Glomerular endothelial cell (primary cell): ENCODE measurements around the gene HEXD. TPM values are rescaled to one million over a fixed set of nuclear protein-coding genes. Genes with fewer than 3 reads are reported as not detected.
A peak's percentile ranks its signal among the peaks of the same experiment; 100 is the strongest.
"Not testable (repeated sequence)": the region's sequence is repeated elsewhere in the genome, so short reads cannot be mapped to it uniquely, and the experiment has no call there.

Experiments used
- DNase-seq: peaks from one replicate; pipeline ENCODE4 v3.0.0-alpha.2; 2011; ENCODE audit warnings: low read depth, low spot score; ENCODE audit errors: extremely low read depth
- total RNA-seq: library from RNA; depleted of rRNA; stranded (reverse); fragments of >200 nt; gene quantifications from 2 replicates; pipeline ENCODE4 v1.2.3, GENCODE V29; 2015

HEXD gene
- total RNA-seq, 1 donor from 2014 or later: 31.1 TPM

DNA sequence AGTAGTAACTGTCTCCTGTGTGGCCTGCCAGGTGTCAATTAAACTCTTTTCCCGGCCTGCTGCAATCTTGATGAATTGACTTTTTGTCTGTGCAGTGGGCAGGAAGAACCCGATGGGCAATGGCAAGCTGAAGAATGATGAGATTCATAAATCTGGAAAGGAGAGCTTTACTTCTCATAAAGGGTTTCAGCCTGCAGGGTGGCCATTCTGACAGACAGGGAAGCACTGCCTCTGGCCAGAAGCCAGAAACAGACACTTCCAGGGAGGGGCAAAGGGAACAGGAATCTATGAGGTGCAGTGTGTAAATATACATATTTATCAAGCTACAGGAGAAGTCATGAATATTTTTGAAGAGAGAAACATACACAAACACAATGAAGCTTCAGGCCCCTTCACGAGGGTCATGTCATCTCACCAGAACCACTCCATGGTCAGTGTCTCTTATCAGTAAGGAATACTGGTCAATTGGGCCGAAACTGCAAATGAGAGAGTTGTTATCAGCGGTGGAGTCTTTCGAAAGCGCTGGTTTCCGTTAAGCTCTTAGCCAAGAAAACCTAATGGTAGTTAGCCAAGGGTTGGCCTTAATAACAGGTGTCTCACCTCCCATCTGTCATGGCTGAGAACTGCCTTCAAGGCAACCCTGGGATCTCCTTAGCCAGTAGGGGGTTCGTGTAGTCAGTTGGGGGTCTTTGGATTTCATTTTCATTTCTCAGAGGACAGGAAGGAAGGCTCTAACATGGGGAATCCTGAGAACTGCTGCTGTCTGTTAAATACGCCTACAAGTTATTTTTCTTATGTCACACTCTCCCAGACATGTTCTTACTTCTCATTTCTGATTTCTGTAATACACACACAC is 39.2 kb downstream of the HEXD start:
- DNase-seq: no peak

DNA sequence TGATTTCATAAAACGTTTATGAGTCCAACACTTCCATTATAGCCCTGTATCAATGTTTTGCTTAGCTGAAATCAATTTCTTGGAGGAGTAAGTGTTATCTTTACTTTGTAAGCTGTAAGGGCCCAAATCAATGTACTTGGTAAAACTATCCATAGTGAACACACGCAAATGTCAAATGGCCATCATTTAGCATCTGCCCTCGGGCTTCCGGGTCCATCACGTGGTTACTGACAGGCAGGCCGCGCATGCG is 39.7 kb downstream of the HEXD start:
- DNase-seq: peak; percentile 67

GRCh38 chr17:82458179-82458884 is 40.2 kb downstream of the HEXD start, which contains the start of gene NARF:
NARF (plus strand) TSS chr17:82458741; CDS start chr17:82458804, 63 bp downstream.
- peak; percentile 64 for DNase-seq

GRCh38 chr17:82458885-82459424 is 40.8 kb downstream of the HEXD start:
- DNase-seq: no peak

GRCh38 chr17:82459936-82460335 is 41.8 kb downstream of the HEXD start:
- DNase-seq: not testable (repeated sequence)

DNA sequence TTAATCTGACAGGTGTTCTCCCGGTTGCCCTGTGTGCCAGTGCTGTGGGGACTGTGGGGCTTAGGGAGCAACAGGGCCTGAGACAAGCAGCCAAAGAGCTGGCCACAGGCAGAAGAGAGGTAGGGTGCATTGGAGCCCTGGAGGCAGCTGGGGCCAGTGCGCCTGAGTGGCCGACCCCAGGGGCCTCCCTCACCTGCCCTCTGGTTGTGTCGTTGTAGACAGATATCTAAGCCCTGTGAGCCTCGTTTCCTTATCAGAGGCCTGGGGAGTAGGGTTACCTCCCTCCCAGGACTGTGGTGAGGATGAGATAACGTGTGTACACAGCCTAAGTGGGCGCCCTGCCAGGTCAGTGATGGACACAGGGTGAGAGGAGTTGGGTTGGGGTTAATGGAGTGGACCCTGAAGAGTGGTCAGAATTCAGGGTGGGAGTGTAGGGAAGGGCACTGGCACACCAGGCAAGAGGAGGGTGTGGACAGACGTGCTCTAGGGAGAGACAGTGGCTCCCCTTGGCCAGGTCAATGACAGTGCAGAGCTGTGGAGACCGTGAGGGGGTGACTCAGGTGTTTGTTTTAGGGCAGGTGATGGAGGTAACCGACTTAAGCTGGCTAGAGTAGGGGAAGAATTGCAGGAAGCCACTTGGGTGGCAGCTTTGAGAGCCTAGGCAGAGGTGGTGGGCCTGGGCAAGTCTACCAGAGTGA is 43.8 kb downstream of the HEXD start:
- no peak for DNase-seq

- no peak for DNase-seq
Observed at GRCh38 chr17:82463391-82463790, 45.2 kb downstream of the HEXD start.

GRCh38 chr17:82463925-82464566 is 45.9 kb downstream of the HEXD start:
- DNase-seq: no peak

- DNase-seq: no peak
Observed at GRCh38 chr17:82464567-82464929, 46.4 kb downstream of the HEXD start.

GRCh38 chr17:82465023-82465603 is 47.0 kb downstream of the HEXD start:
- DNase-seq: no peak

- no peak for DNase-seq
Observed at GRCh38 chr17:82468692-82469091, 50.5 kb downstream of the HEXD start.

- no peak for DNase-seq
Observed at GRCh38 chr17:82470065-82470464, 51.9 kb downstream of the HEXD start.

DNA sequence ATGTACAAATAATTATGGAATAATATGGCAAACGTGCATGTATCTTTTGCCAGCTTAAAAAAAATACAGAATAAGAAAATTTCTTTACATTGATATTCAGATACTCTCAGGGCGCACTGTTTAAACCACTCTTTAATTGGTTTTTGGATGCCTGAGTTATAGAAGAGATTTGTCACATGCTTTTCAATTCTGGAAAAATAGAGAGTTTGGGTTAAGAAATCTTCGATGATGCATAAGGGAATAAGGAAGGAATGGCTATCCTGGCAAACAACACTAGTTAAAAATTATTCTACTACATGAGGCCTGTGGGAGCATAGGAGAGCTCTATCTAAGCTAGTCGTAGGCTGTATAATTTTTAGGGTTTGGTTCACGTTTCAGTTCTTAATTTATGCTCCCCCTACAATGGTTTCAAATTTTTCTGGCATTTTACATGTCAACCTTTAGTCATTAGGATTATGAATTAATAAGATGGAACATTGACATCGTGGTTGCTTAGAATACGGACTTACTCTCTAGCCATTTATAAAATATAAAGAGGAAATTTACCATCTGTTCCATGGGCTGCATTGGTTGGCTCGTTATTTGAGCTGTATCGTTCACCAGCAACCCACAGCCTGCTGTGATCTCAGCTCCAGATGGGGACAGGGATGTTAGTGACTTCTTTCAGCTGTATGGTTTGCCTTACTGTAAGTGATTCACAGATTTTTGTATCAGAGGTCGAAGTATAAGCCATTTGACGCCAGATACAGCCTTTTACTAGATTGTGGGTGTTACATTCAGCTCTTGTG is 56.3 kb downstream of the HEXD start:
- no peak for DNase-seq

GRCh38 chr17:82475458-82475857 is 57.3 kb downstream of the HEXD start:
- DNase-seq: no peak

- no peak for DNase-seq
Observed at GRCh38 chr17:82477934-82478333, 59.8 kb downstream of the HEXD start.

- DNase-seq: no peak
Observed at GRCh38 chr17:82479602-82480001, 61.5 kb downstream of the HEXD start.

- no peak for DNase-seq
Observed at GRCh38 chr17:82480318-82480717, 62.2 kb downstream of the HEXD start.

GRCh38 chr17:82483204-82483660 is 65.1 kb downstream of the HEXD start:
- no peak for DNase-seq

DNA sequence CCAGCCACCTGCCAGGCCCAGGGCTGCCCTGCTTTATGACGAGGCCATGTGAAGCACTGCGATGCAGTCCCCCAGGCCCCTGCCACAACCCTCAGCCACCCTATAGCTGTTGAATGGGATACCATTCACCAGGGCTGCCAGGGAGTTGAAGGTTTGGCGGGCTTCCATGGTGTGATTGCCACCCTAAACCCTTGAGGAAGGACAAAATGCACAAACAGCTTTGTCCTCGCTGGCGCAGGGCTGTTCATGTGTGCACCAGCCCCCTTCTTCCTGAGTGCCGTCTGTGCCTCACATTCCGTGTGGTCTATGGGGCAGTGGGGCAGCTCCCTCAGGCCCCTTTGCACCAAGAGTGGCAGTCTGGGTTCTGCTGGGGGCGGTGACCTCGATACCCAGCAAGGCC is 65.7 kb downstream of the HEXD start:
- DNase-seq: no peak
